HEK293 (cell line): ENCODE data around the gene WWC1.

ENCODE experiments used
- KLF1 ChIP-seq: fragments of 450-650 bp; formaldehyde crosslinking; IDR thresholded peaks from 2 replicates; pipeline ENCODE4 v1.5.1; 2016; ENCODE audit warnings: missing biosample characterization, missing genetic modification characterization
- MEIS1 ChIP-seq: sonication (generic); formaldehyde crosslinking; IDR thresholded peaks from 2 replicates; pipeline ENCODE4 v1.8.1; 2022; ENCODE audit warnings: missing genetic modification reagents, mild to moderate bottlenecking, borderline replicate concordance
- SP2 ChIP-seq: fragments of 450-650 bp; formaldehyde crosslinking; IDR thresholded peaks from 2 replicates; pipeline ENCODE4 v1.5.1; 2016; ENCODE audit warnings: missing biosample characterization, missing genetic modification characterization
- ZNF354C ChIP-seq: fragments of 450-650 bp; formaldehyde crosslinking; IDR thresholded peaks from 2 replicates; pipeline ENCODE4 v1.5.1; 2016; ENCODE audit warnings: missing biosample characterization, missing genetic modification characterization, low read depth, borderline replicate concordance
- ZNF558 ChIP-seq: fragments of 450-650 bp; formaldehyde crosslinking; IDR thresholded peaks from 2 replicates; pipeline ENCODE4 v1.5.1; 2016; ENCODE audit warnings: missing biosample characterization, missing genetic modification characterization
- ZNF623 ChIP-seq: fragments of 450-650 bp; formaldehyde crosslinking; IDR thresholded peaks from 2 replicates; pipeline ENCODE4 v1.5.1; 2016; ENCODE audit warnings: missing biosample characterization, missing genetic modification characterization
- TF ChIP-seq, protein P1 (sequence below): fragments of 450-650 bp; formaldehyde crosslinking; optimal IDR thresholded peaks from 2 replicates; pipeline ENCODE3; 2016; ENCODE audit warnings: missing biosample characterization, mild to moderate bottlenecking, missing genetic modification characterization
- TF ChIP-seq, protein P2 (sequence below): fragments of 450-650 bp; formaldehyde crosslinking; IDR thresholded peaks from 2 replicates; pipeline ENCODE4 v1.5.1; 2016; ENCODE audit warnings: missing biosample characterization, missing genetic modification characterization
- TF ChIP-seq, protein P3 (sequence below): fragments of 450-650 bp; formaldehyde crosslinking; IDR thresholded peaks from 2 replicates; pipeline ENCODE4 v1.5.1; 2016; ENCODE audit warnings: missing biosample characterization, missing genetic modification characterization
- TF ChIP-seq, protein P4 (sequence below): fragments of 450-650 bp; formaldehyde crosslinking; IDR thresholded peaks from 2 replicates; pipeline ENCODE4 v1.5.1; 2016; ENCODE audit warnings: missing biosample characterization, missing genetic modification characterization
- TF ChIP-seq, protein P5 (sequence below): fragments of 450-650 bp; IDR thresholded peaks from 2 replicates; pipeline ENCODE4 v1.5.1; 2018; ENCODE audit warnings: missing biosample characterization, missing genetic modification characterization

DNA sequence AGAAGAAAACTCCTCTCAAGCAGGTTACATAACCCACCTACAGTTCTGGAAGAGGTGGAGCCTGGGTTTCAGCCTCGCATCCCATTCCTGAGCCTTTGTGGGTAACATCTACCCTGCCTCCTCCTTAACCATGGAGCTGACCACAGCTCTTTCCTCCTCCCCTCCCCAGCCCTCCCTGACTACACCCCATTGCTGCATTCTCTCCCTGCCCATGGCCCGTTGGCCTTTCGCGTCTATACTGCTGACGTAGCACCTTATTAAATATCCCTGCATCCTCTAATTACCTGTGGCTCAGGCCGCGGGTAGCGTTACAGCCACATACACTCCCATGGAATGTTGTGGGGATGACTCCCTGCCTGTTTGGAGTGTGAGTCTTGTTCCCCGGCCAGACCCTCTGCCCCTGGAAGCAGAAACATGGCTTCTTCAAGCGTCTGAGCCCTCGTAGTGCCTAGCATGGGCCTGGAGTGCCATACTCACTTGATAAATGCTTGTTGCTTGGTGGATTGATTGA, 72.8 kb downstream of the WWC1 start:
- TF ChIP-seq ZNF623 (no peak), KLF1 (no peak), ZNF354C (no peak), SP2 (no peak), MEIS1 (CRISPR knock-in tag) (no peak), ZNF558 (tag by site-specific recombination) (no peak)
- TF ChIP-seq, protein P1, sequence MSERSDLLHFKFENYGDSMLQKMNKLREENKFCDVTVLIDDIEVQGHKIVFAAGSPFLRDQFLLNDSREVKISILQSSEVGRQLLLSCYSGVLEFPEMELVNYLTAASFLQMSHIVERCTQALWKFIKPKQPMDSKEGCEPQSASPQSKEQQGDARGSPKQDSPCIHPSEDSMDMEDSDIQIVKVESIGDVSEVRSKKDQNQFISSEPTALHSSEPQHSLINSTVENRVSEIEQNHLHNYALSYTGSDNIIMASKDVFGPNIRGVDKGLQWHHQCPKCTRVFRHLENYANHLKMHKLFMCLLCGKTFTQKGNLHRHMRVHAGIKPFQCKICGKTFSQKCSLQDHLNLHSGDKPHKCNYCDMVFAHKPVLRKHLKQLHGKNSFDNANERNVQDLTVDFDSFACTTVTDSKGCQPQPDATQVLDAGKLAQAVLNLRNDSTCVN: no peak
- TF ChIP-seq, protein P2, sequence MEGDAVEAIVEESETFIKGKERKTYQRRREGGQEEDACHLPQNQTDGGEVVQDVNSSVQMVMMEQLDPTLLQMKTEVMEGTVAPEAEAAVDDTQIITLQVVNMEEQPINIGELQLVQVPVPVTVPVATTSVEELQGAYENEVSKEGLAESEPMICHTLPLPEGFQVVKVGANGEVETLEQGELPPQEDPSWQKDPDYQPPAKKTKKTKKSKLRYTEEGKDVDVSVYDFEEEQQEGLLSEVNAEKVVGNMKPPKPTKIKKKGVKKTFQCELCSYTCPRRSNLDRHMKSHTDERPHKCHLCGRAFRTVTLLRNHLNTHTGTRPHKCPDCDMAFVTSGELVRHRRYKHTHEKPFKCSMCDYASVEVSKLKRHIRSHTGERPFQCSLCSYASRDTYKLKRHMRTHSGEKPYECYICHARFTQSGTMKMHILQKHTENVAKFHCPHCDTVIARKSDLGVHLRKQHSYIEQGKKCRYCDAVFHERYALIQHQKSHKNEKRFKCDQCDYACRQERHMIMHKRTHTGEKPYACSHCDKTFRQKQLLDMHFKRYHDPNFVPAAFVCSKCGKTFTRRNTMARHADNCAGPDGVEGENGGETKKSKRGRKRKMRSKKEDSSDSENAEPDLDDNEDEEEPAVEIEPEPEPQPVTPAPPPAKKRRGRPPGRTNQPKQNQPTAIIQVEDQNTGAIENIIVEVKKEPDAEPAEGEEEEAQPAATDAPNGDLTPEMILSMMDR: no peak
- TF ChIP-seq, protein P3, sequence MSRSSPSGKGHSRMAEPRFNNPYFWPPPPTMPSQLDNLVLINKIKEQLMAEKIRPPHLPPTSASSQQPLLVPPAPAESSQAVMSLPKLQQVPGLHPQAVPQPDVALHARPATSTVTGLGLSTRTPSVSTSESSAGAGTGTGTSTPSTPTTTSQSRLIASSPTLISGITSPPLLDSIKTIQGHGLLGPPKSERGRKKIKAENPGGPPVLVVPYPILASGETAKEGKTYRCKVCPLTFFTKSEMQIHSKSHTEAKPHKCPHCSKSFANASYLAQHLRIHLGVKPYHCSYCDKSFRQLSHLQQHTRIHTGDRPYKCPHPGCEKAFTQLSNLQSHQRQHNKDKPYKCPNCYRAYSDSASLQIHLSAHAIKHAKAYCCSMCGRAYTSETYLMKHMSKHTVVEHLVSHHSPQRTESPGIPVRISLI (tag by site-specific recombination): no peak
- TF ChIP-seq, protein P4, sequence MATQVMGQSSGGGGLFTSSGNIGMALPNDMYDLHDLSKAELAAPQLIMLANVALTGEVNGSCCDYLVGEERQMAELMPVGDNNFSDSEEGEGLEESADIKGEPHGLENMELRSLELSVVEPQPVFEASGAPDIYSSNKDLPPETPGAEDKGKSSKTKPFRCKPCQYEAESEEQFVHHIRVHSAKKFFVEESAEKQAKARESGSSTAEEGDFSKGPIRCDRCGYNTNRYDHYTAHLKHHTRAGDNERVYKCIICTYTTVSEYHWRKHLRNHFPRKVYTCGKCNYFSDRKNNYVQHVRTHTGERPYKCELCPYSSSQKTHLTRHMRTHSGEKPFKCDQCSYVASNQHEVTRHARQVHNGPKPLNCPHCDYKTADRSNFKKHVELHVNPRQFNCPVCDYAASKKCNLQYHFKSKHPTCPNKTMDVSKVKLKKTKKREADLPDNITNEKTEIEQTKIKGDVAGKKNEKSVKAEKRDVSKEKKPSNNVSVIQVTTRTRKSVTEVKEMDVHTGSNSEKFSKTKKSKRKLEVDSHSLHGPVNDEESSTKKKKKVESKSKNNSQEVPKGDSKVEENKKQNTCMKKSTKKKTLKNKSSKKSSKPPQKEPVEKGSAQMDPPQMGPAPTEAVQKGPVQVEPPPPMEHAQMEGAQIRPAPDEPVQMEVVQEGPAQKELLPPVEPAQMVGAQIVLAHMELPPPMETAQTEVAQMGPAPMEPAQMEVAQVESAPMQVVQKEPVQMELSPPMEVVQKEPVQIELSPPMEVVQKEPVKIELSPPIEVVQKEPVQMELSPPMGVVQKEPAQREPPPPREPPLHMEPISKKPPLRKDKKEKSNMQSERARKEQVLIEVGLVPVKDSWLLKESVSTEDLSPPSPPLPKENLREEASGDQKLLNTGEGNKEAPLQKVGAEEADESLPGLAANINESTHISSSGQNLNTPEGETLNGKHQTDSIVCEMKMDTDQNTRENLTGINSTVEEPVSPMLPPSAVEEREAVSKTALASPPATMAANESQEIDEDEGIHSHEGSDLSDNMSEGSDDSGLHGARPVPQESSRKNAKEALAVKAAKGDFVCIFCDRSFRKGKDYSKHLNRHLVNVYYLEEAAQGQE: no peak
- TF ChIP-seq, protein P5, sequence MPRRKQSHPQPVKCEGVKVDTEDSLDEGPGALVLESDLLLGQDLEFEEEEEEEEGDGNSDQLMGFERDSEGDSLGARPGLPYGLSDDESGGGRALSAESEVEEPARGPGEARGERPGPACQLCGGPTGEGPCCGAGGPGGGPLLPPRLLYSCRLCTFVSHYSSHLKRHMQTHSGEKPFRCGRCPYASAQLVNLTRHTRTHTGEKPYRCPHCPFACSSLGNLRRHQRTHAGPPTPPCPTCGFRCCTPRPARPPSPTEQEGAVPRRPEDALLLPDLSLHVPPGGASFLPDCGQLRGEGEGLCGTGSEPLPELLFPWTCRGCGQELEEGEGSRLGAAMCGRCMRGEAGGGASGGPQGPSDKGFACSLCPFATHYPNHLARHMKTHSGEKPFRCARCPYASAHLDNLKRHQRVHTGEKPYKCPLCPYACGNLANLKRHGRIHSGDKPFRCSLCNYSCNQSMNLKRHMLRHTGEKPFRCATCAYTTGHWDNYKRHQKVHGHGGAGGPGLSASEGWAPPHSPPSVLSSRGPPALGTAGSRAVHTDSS: no peak
